Esophagus muscularis mucosa (tissue), 4 donors: ENCODE results near the gene DNAI2. TPM values are rescaled to one million over a fixed set of nuclear protein-coding genes. Genes with fewer than 3 reads are reported as not detected.
"Not testable (repeated sequence)": the region's sequence is repeated elsewhere in the genome, so short reads cannot be mapped to it uniquely, and the experiment has no call there.

Experiments used
- DNase-seq: peaks from one replicate; pipeline ENCODE4 v3.0.0-alpha.2; 2017; ENCODE audit errors: extremely low spot score
- H3K27ac ChIP-seq, 4 donors: fragments of 200-600 bp; sonication (generic); replicated peaks in 1 of 4; 1 replicate in 3 of 4; 2 replicates in 1 of 4; pipeline ENCODE4 v1.5.1; 2016 to 2019; ENCODE audit warnings: mild to moderate bottlenecking in 1 of 4
- H3K27me3 ChIP-seq, 4 donors: fragments of 200-600 bp; sonication (generic); one replicate each; pipeline versions ENCODE4 v1.5.1 to v1.6.0; 2016 to 2019
- H3K36me3 ChIP-seq, 4 donors: fragments of 200-600 bp; sonication (generic); one replicate each; pipeline ENCODE4 v1.5.1; 2016 to 2019
- H3K4me1 ChIP-seq, 4 donors: fragments of 200-600 bp; sonication (generic); one replicate each; pipeline ENCODE4 v1.5.1; 2016 to 2019
- H3K4me3 ChIP-seq, 4 donors: fragments of 200-600 bp; sonication (generic); 1 replicate in 2 of 4; 2 replicates in 2 of 4; pipeline ENCODE4 v1.5.1; 2016 to 2019; ENCODE audit warnings: mild to moderate bottlenecking in 4 of 4, moderate library complexity in 1 of 4
- H3K9me3 ChIP-seq, 4 donors: fragments of 200-600 bp; sonication (generic); 1 replicate in 3 of 4; 2 replicates in 1 of 4; pipeline ENCODE4 v1.5.1; 2016 to 2019
- CTCF ChIP-seq, 3 experiments: fragments of 200-600 bp in 2 of 3; fragments of 450-650 bp in 1 of 3; sonication (generic) in 2 of 3; IDR thresholded peaks; one replicate each; pipeline ENCODE4 v1.5.1; 2017 to 2019; ENCODE audit warnings: antibody characterized with exemption in 3 of 3, mild to moderate bottlenecking in 2 of 3, moderate library complexity in 1 of 3
- EP300 ChIP-seq: sonication (generic); formaldehyde crosslinking; IDR thresholded peaks from one replicate; pipeline ENCODE4 v1.6.1; 2017; ENCODE audit warnings: antibody characterized with exemption
- POLR2A ChIP-seq: fragments of 450-650 bp; IDR thresholded peaks from one replicate; pipeline ENCODE4 v1.6.1; 2017; ENCODE audit warnings: antibody characterized with exemption, moderate library complexity, mild to moderate bottlenecking, low read depth
- POLR2AphosphoS5 ChIP-seq, 2 donors: sonication (generic); formaldehyde crosslinking; IDR thresholded peaks; one replicate each; pipeline ENCODE4 v1.6.1; 2017; ENCODE audit warnings: antibody characterized with exemption in 2 of 2
- WGBS: methylation state at CpG from one replicate; pipeline ENCODE4 v1.1.5; 2018; 5-methylcytosine and 5-hydroxymethylcytosine counted together
- intact Hi-C: fragments of 100-400 bp; cut with DNase I; formaldehyde crosslinking; loops from one replicate; pipeline ENCODE4 v1.15.1; 2023
- total RNA-seq, 4 donors: library from RNA; depleted of rRNA; stranded (reverse); fragments of >200 nt; gene quantifications; one replicate each; pipeline versions ENCODE4 v1.1.0 to v1.2.1, GENCODE V29; 2016

DNAI2 gene
- total RNA-seq, 4 donors from 2014 or later = not detected

- H3K4me1 ChIP-seq = peaks cover 10 to 27% (median 19%) of the 10 kb centered on the region in 4 donors
- no peaks in the 10 kb centered on the region for H3K36me3 ChIP-seq
- TF ChIP-seq EP300 = no peak
- no peak for TF ChIP-seq POLR2A
- no peak for TF ChIP-seq POLR2AphosphoS5 (IDR thresholded peaks at IDR 0.05)
- TF ChIP-seq CTCF (IDR thresholded peaks at IDR 0.05) = no peak
- no peak overlapping the region for H3K27ac ChIP-seq
- WGBS = 73% methylated on average over 4 of the region's 9 CpGs
- peaks cover 0 to 45% (median 0%) of the 10 kb centered on the region in 4 donors for H3K27me3 ChIP-seq
- DNase-seq = no peak
- H3K4me3 ChIP-seq = no peak overlapping the region
- intact Hi-C loops = no loop called here
- H3K9me3 ChIP-seq = no peaks in the 10 kb centered on the region
Measured at GRCh38 chr17:74280093-74280513, 6.1 kb downstream of the DNAI2 start.

- no peaks in the 10 kb centered on the region for H3K9me3 ChIP-seq
- no peak overlapping the region for H3K27ac ChIP-seq
- no peaks in the 10 kb centered on the region for H3K36me3 ChIP-seq
- TF ChIP-seq POLR2A = no peak
- no peak for TF ChIP-seq POLR2AphosphoS5 (IDR thresholded peaks at IDR 0.05)
- no peak for TF ChIP-seq CTCF (IDR thresholded peaks at IDR 0.05)
- TF ChIP-seq EP300 = no peak
- H3K27me3 ChIP-seq = peaks cover 0 to 43% (median 0%) of the 10 kb centered on the region in 4 donors
- H3K4me1 ChIP-seq = peaks cover 0 to 12% (median 7%) of the 10 kb centered on the region in 4 donors
- no peak overlapping the region for H3K4me3 ChIP-seq
- DNase-seq = no peak
- intact Hi-C loops = no loop called here
- 94% methylated on average over 18 of the region's 20 CpGs for WGBS
Measured at GRCh38 chr17:74281799-74282198, 7.8 kb downstream of the DNAI2 start.

GRCh38 chr17:74282274-74282586, 8.2 kb downstream of the DNAI2 start:
- intact Hi-C loops, DNase-seq, H3K4me1 ChIP-seq, H3K4me3 ChIP-seq, H3K36me3 ChIP-seq, H3K27ac ChIP-seq, H3K9me3 ChIP-seq: not testable (repeated sequence)
- peaks cover 0 to 43% (median 0%) of the 10 kb centered on the region in 4 donors for H3K27me3 ChIP-seq
- WGBS = 83% methylated on average over 4 of the region's 4 CpGs

GRCh38 chr17:74282587-74283370, 8.7 kb downstream of the DNAI2 start:
- intact Hi-C loops = no loop called here
- WGBS = 74% methylated on average over 9 of the region's 9 CpGs
- TF ChIP-seq POLR2AphosphoS5 (IDR thresholded peaks at IDR 0.05) (no peak), CTCF (IDR thresholded peaks at IDR 0.05) (no peak), POLR2A (no peak), EP300 (no peak)
- Histone ChIP-seq H3K4me3 (no peak overlapping the region), H3K27me3 (peaks cover 0 to 38% (median 0%) of the 10 kb centered on the region in 4 donors), H3K36me3 (no peaks in the 10 kb centered on the region), H3K9me3 (no peaks in the 10 kb centered on the region), H3K27ac (no peak overlapping the region), H3K4me1 (peaks cover 0 to 8% (median 3%) of the 10 kb centered on the region in 4 donors)
- no peak for DNase-seq

GRCh38 chr17:74283371-74283673, 9.3 kb downstream of the DNAI2 start:
- H3K4me3 ChIP-seq = no peak overlapping the region
- no peaks in the 10 kb centered on the region for H3K9me3 ChIP-seq
- peaks cover 0 to 36% (median 0%) of the 10 kb centered on the region in 4 donors for H3K27me3 ChIP-seq
- 83% methylated on average over 4 of the region's 4 CpGs for WGBS
- TF ChIP-seq CTCF (IDR thresholded peaks at IDR 0.05) = no peak
- TF ChIP-seq POLR2A = no peak
- no peak for TF ChIP-seq POLR2AphosphoS5 (IDR thresholded peaks at IDR 0.05)
- TF ChIP-seq EP300 = no peak
- H3K4me1 ChIP-seq = peaks cover 0 to 8% (median 3%) of the 10 kb centered on the region in 4 donors
- H3K27ac ChIP-seq = no peak overlapping the region
- DNase-seq = no peak
- H3K36me3 ChIP-seq = no peaks in the 10 kb centered on the region
- intact Hi-C loops = no loop called here
